C4-2B (cell line): ENCODE measurements around the gene MRGPRE.

ENCODE experiments used
- H3K27ac ChIP-seq: fragments of 450-650 bp; 2 replicates; pipeline ENCODE4 v1.5.1; 2017
- CTCF ChIP-seq: fragments of 450-650 bp; conservative IDR thresholded peaks from 2 replicates; pipeline ENCODE4 v1.5.1; 2017; ENCODE audit warnings: mild to moderate bottlenecking
- ZFX ChIP-seq: fragments of 450-650 bp; IDR thresholded peaks from 2 replicates; pipeline ENCODE4 v1.6.1; 2017

Gene MRGPRE

GRCh38 chr11:3227568-3228444 is 4.4 kb downstream of the MRGPRE start:
- H3K27ac ChIP-seq: no peak overlapping the region
- TF ChIP-seq ZFX (no peak), CTCF (no peak)

- H3K27ac ChIP-seq: no peak overlapping the region
- no peak for TF ChIP-seq CTCF
Observed at GRCh38 chr11:3226846-3227567, 5.2 kb downstream of the MRGPRE start.

- H3K27ac ChIP-seq: no peak overlapping the region
- TF ChIP-seq ZFX: no peak
- no peak for TF ChIP-seq CTCF
Observed at GRCh38 chr11:3225826-3226750, 6.1 kb downstream of the MRGPRE start.

- TF ChIP-seq CTCF (no peak), ZFX (no peak)
- H3K27ac ChIP-seq: no peak overlapping the region
Observed at GRCh38 chr11:3225159-3225758, 7.0 kb downstream of the MRGPRE start.

GRCh38 chr11:3224401-3225057 is 7.7 kb downstream of the MRGPRE start:
- H3K27ac ChIP-seq: no peak overlapping the region
- TF ChIP-seq ZFX: no peak
- no peak for TF ChIP-seq CTCF

- TF ChIP-seq ZFX: no peak
- TF ChIP-seq CTCF: no peak
- H3K27ac ChIP-seq: no peak overlapping the region
Observed at GRCh38 chr11:3223932-3224381, 8.3 kb downstream of the MRGPRE start.
